Gastroesophageal sphincter (tissue), 4 donors: ENCODE measurements around the gene ZNF487. TPM values are rescaled to one million over a fixed set of nuclear protein-coding genes. Genes with fewer than 3 reads are reported as not detected.
"Not testable (repeated sequence)": the region's sequence is repeated elsewhere in the genome, so short reads cannot be mapped to it uniquely, and the experiment has no call there.

Experiments
- ATAC-seq: fragments of 150-250 bp; one replicate; pipeline ENCODE4 v1.9.1; 2016; ENCODE audit warnings: mild to moderate bottlenecking, moderate library complexity
- H3K27ac ChIP-seq, 4 donors: fragments of 200-600 bp; sonication (generic) in 3 of 4; 1 replicate in 3 of 4; 2 replicates in 1 of 4; pipeline ENCODE4 v1.5.1; 2016 to 2019
- H3K27me3 ChIP-seq: fragments of 200-600 bp; sonication (generic); one replicate; pipeline ENCODE4 v1.5.1; 2019
- H3K36me3 ChIP-seq, 2 donors: fragments of 200-600 bp; sonication (generic); one replicate each; pipeline ENCODE4 v1.5.1; 2019; ENCODE audit warnings: control low read depth in 1 of 2
- H3K4me1 ChIP-seq, 3 donors: fragments of 200-600 bp; sonication (generic); 1 replicate in 2 of 3; 2 replicates in 1 of 3; pipeline ENCODE4 v1.5.1; 2016 to 2019; ENCODE audit warnings: control low read depth in 2 of 3
- H3K4me3 ChIP-seq, 2 donors: fragments of 200-600 bp; sonication (generic); one replicate each; pipeline ENCODE4 v1.5.1; 2019; ENCODE audit warnings: mild to moderate bottlenecking in 1 of 2, moderate library complexity in 1 of 2
- H3K9me3 ChIP-seq, 3 donors: fragments of 200-600 bp; sonication (generic); one replicate each; pipeline ENCODE4 v1.5.1; 2017 to 2019; ENCODE audit warnings: control low read depth in 2 of 3
- EP300 ChIP-seq: sonication (generic); formaldehyde crosslinking; IDR thresholded peaks from one replicate; pipeline ENCODE4 v1.6.1; 2017; ENCODE audit warnings: antibody characterized with exemption, mild to moderate bottlenecking
- POLR2A ChIP-seq, 2 donors: fragments of 450-650 bp; IDR thresholded peaks; one replicate each; pipeline ENCODE4 v1.6.1; 2017; ENCODE audit warnings: antibody characterized with exemption in 2 of 2, mild to moderate bottlenecking in 2 of 2, moderate library complexity in 1 of 2
- POLR2AphosphoS5 ChIP-seq: sonication (generic); formaldehyde crosslinking; IDR thresholded peaks from one replicate; pipeline ENCODE4 v1.6.1; 2017; ENCODE audit warnings: antibody characterized with exemption
- WGBS, 2 donors: methylation state at CpG; one replicate each; pipeline ENCODE4 v1.1.5; 2018; ENCODE audit warnings: low coverage in 1 of 2; 5-methylcytosine and 5-hydroxymethylcytosine counted together
- total RNA-seq, 4 donors: library from RNA; depleted of rRNA; stranded (reverse); fragments of >200 nt; gene quantifications; one replicate each; pipeline ENCODE4 v1.1.0, GENCODE V29; 2016
- TF ChIP-seq, protein P1 (sequence below), 4 experiments: fragments of 200-600 bp in 2 of 4; fragments of 450-650 bp in 2 of 4; sonication (generic) in 1 of 4; IDR thresholded peaks; one replicate each; pipeline ENCODE4 v1.5.1; 2017 to 2019; ENCODE audit warnings: antibody characterized with exemption in 4 of 4, mild to moderate bottlenecking in 2 of 4, moderate library complexity in 2 of 4

Gene ZNF487
- total RNA-seq, 4 donors from 2014 or later: 5.1 to 22.4 (median 14.0) TPM

DNA sequence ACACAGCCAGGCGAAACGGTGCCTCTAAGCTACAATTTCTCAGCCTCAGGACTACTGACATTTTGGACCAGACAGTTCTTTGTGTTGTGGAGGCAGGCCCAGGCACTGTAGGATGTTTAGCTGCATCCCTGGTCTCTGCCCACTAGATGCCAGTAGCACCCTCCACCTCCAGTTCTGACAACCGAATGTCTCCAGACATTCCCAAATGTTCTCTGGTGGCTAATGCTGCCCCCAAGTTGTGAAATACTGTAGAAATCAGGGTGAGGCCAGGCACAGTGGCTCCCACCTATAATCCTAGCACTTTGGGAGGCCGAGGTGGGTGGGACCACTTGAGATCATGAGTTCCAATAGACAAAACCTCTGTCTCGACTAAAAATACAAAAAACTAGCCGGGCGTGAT is 46.2 kb upstream of the ZNF487 start:
- peaks cover 0 to 95% of the 10 kb centered on the region in 2 donors for H3K36me3 ChIP-seq
- H3K4me1 ChIP-seq: peaks cover 0 to 69% (median 9%) of the 10 kb centered on the region in 3 donors
- H3K4me3 ChIP-seq: no peak overlapping the region
- H3K27me3 ChIP-seq: no peaks in the 10 kb centered on the region
- peak; percentile 68 for ATAC-seq
- TF ChIP-seq, protein P1, sequence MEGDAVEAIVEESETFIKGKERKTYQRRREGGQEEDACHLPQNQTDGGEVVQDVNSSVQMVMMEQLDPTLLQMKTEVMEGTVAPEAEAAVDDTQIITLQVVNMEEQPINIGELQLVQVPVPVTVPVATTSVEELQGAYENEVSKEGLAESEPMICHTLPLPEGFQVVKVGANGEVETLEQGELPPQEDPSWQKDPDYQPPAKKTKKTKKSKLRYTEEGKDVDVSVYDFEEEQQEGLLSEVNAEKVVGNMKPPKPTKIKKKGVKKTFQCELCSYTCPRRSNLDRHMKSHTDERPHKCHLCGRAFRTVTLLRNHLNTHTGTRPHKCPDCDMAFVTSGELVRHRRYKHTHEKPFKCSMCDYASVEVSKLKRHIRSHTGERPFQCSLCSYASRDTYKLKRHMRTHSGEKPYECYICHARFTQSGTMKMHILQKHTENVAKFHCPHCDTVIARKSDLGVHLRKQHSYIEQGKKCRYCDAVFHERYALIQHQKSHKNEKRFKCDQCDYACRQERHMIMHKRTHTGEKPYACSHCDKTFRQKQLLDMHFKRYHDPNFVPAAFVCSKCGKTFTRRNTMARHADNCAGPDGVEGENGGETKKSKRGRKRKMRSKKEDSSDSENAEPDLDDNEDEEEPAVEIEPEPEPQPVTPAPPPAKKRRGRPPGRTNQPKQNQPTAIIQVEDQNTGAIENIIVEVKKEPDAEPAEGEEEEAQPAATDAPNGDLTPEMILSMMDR (IDR thresholded peaks at IDR 0.05): peak in 3 of 4 experiments; percentile 47 to 58 (median 50)
- TF ChIP-seq EP300: no peak
- H3K9me3 ChIP-seq: no peaks in the 10 kb centered on the region
- H3K27ac ChIP-seq: peak overlapping the region in 2 of 4 donors; percentile 9 to 30
- 67% methylated on average over 3 of the region's 7 CpGs; no CpG with 5 or more reads in 1 of the 2 donors for WGBS, 2 donors

DNA sequence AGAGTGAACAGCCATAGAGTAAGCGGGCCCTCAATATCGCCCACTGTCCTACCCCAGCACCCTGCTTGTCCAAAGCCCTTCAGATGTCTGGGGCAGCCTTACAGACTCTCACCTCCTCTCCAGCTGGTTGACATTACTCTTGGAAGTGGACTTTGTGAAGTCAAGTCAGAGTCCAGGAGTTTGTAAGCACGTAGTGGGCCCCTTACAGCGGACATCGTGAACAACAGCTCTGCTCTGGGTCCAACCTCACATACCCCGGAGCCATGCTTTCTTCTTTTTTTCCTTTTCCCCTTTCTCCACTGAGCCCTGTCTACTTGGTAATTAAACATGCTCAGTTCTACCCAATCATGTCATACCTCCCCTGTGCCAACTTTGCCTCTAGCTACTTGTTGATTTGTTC is 45.4 kb upstream of the ZNF487 start:
- no peaks in the 10 kb centered on the region for H3K9me3 ChIP-seq
- ATAC-seq: no peak
- TF ChIP-seq POLR2AphosphoS5 (no peak), EP300 (no peak), POLR2A (IDR thresholded peaks at IDR 0.05) (no peak)
- TF ChIP-seq, protein P1 (IDR thresholded peaks at IDR 0.05): no peak
- H3K27me3 ChIP-seq: no peaks in the 10 kb centered on the region
- peaks cover 0 to 76% (median 11%) of the 10 kb centered on the region in 3 donors for H3K4me1 ChIP-seq
- H3K36me3 ChIP-seq: peaks cover 0 to 88% of the 10 kb centered on the region in 2 donors
- peak overlapping the region in 2 of 4 donors; percentile 9 to 30 for H3K27ac ChIP-seq
- H3K4me3 ChIP-seq: no peak overlapping the region
- 80 to 89% methylated on average over 4 to 5 of the region's 6 CpGs for WGBS, 2 donors

DNA sequence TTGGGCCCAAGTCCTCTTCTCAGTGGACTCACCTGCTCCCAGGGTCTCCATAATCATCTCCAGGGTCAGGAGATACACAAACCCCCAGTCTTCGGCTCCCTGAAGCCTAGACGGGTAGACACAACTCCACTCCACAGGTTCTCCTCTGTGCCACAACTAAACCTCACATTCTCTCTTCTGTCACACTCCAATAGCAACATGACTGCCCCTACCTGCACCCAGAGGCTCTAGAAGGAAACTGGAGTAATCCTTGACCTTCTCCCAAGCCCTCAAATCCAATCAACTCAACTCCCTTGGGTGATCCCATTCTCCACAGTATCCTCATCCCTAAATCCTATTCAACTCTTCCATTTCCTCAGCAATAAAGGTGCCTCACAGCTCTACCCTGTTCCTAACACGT is 44.2 kb upstream of the ZNF487 start:
- no peak for ATAC-seq
- peaks cover 0 to 75% of the 10 kb centered on the region in 2 donors for H3K36me3 ChIP-seq

DNA sequence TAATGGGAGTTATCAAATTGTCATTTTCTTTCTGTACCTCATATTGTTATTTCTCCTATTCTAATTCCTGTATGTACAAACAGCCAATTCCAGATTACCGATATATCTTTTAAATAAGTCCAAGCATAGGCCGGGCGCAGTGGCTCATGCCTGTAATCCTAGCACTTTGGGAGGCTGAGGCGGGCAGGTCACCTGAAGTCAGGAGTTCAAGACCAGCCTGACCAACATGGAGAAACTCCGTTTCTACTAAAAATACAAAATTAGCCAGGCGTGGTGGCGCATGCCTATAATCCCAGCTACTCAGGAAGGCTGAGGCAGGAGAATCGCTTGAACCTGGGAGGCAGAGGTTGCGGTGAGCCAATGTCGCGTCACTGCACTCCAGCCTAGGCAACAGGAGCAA is 43.7 kb upstream of the ZNF487 start:
- H3K27ac ChIP-seq, ATAC-seq, H3K4me3 ChIP-seq, H3K27me3 ChIP-seq, H3K9me3 ChIP-seq: not testable (repeated sequence)
- 87 to 92% methylated on average over 3 to 4 of the region's 11 CpGs for WGBS, 2 donors
- Histone ChIP-seq H3K4me1 (peaks cover 0 to 87% (median 18%) of the 10 kb centered on the region in 3 donors), H3K36me3 (peaks cover 0 to 71% of the 10 kb centered on the region in 2 donors)

More for the DNA sequence above, 44.2 kb upstream of the ZNF487 start:
- Histone ChIP-seq H3K4me1 (peaks cover 0 to 83% (median 13%) of the 10 kb centered on the region in 3 donors), H3K4me3 (no peak overlapping the region), H3K27ac (no peak overlapping the region), H3K27me3 (no peaks in the 10 kb centered on the region), H3K9me3 (no peaks in the 10 kb centered on the region)
- 63 to 93% methylated on average over 2 to 3 of the region's 3 CpGs for WGBS, 2 donors
- no peak for TF ChIP-seq POLR2A (IDR thresholded peaks at IDR 0.05)
- no peak for TF ChIP-seq EP300
- TF ChIP-seq, protein P1 (IDR thresholded peaks at IDR 0.05): no peak
- no peak for TF ChIP-seq POLR2AphosphoS5

DNA sequence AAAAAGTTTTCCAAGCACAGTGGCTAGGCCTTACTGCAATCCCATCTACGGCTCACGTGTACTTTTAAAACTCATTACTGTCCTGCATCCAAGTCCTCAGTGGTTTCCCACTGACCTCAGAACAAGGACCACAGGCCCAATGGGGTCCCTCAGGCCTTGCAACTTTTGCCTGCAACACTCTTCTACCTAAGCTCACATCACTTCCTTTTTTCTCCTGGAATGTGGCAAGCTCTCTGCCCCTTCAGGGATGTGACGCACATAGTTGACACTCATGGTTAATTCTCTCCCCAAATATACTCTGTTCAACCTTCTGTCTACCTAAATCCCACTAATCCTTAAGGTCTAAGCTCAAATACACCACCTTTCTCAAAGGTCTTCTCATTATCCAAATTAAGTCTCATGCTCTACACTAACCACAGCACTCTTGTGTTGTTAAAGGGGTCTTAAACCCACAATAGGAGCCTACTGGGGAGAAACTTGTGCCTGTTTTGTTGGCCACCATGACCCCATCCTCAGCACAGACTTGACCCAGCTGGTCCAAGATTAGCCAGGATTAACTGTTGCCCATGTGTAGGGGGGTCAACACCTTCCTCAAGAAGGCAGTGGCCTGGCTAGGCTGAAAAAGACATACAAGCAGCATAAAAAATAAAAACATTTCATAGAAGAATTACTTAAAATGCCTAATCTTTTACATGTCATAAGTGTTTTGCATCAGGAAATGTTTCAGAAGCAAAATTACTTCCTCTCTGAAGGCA is 43.1 kb upstream of the ZNF487 start:
- Histone ChIP-seq H3K27ac (peak overlapping the region in 1 of 4 donors; percentile 99), H3K4me3 (no peak overlapping the region), H3K27me3 (no peaks in the 10 kb centered on the region), H3K9me3 (no peaks in the 10 kb centered on the region), H3K36me3 (peaks cover 0 to 65% of the 10 kb centered on the region in 2 donors), H3K4me1 (peaks cover 0 to 88% (median 23%) of the 10 kb centered on the region in 3 donors)
- 82 to 90% methylated on average over 2 to 3 of the region's 3 CpGs for WGBS, 2 donors
- ATAC-seq: no peak
- TF ChIP-seq POLR2AphosphoS5 (no peak), EP300 (no peak), POLR2A (IDR thresholded peaks at IDR 0.05) (no peak)
- TF ChIP-seq, protein P1 (IDR thresholded peaks at IDR 0.05): no peak
